Measurements from ENCODE around the gene THAP6.
"Not testable (repeated sequence)": the region's sequence is repeated elsewhere in the genome, so short reads cannot be mapped to it uniquely, and the experiment has no call there.

THAP6 gene

GRCh38 chr4:75505630-75506029 is 8.6 kb upstream of the THAP6 start:
- no peak for DNase-seq (ENCODE audit: low spot score)
- TF ChIP-seq CTCF (IDR thresholded peaks at IDR 0.05; ENCODE audit: extremely low read depth, insufficient read depth, missing control alignments) = no peak
- in situ Hi-C loops (cut with MboI; ENCODE audit: low pct_unique_long_range_greater_than_20kb, low sequenced_read_pairs, unreplicated experiment) = no loop called here

- DNase-seq (ENCODE audit: low spot score); in situ Hi-C loops (cut with MboI; ENCODE audit: low pct_unique_long_range_greater_than_20kb, low sequenced_read_pairs, unreplicated experiment): not testable (repeated sequence)
Measured at GRCh38 chr4:75509592-75509991, 4.7 kb upstream of the THAP6 start.

- DNase-seq (ENCODE audit: low spot score) = no peak
- in situ Hi-C loops (cut with MboI; ENCODE audit: low pct_unique_long_range_greater_than_20kb, low sequenced_read_pairs, unreplicated experiment) = no loop called here
- no peak for TF ChIP-seq CTCF (IDR thresholded peaks at IDR 0.05; ENCODE audit: extremely low read depth, insufficient read depth, missing control alignments)
Measured at GRCh38 chr4:75511841-75512240, 2.4 kb upstream of the THAP6 start.

- DNase-seq (ENCODE audit: low spot score) = no peak
- in situ Hi-C loops (cut with MboI; ENCODE audit: low pct_unique_long_range_greater_than_20kb, low sequenced_read_pairs, unreplicated experiment) = no loop called here
- no peak for TF ChIP-seq CTCF (IDR thresholded peaks at IDR 0.05; ENCODE audit: extremely low read depth, insufficient read depth, missing control alignments)
Measured at GRCh38 chr4:75512386-75513211, 1.7 kb upstream of the THAP6 start.

- no peak for DNase-seq (ENCODE audit: low spot score)
- in situ Hi-C loops (cut with MboI; ENCODE audit: low pct_unique_long_range_greater_than_20kb, low sequenced_read_pairs, unreplicated experiment) = no loop called here
- TF ChIP-seq CTCF (IDR thresholded peaks at IDR 0.05; ENCODE audit: extremely low read depth, insufficient read depth, missing control alignments) = no peak
Measured at GRCh38 chr4:75513526-75514130, 645 bp upstream of the THAP6 start.

GRCh38 chr4:75514949-75515612 is 808 bp downstream of the THAP6 start:
- TF ChIP-seq CTCF (IDR thresholded peaks at IDR 0.05; ENCODE audit: extremely low read depth, insufficient read depth, missing control alignments) = no peak
- no peak for DNase-seq (ENCODE audit: low spot score)
- in situ Hi-C loops (cut with MboI; ENCODE audit: low pct_unique_long_range_greater_than_20kb, low sequenced_read_pairs, unreplicated experiment) = no loop called here

GRCh38 chr4:75516144-75516543 is 1.9 kb downstream of the THAP6 start:
- DNase-seq (ENCODE audit: low spot score) = no peak
- TF ChIP-seq CTCF (IDR thresholded peaks at IDR 0.05; ENCODE audit: extremely low read depth, insufficient read depth, missing control alignments) = no peak
- in situ Hi-C loops (cut with MboI; ENCODE audit: low pct_unique_long_range_greater_than_20kb, low sequenced_read_pairs, unreplicated experiment) = no loop called here

- in situ Hi-C loops (cut with MboI; ENCODE audit: low pct_unique_long_range_greater_than_20kb, low sequenced_read_pairs, unreplicated experiment); DNase-seq (ENCODE audit: low spot score): not testable (repeated sequence)
Measured at GRCh38 chr4:75519452-75519851, 5.2 kb downstream of the THAP6 start.
